SK-N-SH (cell line): Measurements from ENCODE around the gene TOMM40. TPM values are rescaled to one million over a fixed set of nuclear protein-coding genes. Genes with fewer than 3 reads are reported as not detected.

ENCODE experiments used
- CTCF ChIA-PET: fragments of 300-600, 350-600 bp; formaldehyde crosslinking; extraction: SDS; loops from one replicate; lab custom pipeline; 2021; lab: Yijun Ruan, JAX
- POLR2A ChIA-PET: fragments of 350-600 bp; sonication (Branson Sonifier 250); formaldehyde crosslinking; extraction: SDS; loops from one replicate; lab custom pipeline; 2020; ENCODE audit warnings: antibody characterized with exemption, inconsistent platforms; lab: Yijun Ruan, JAX
- DNase-seq: peaks from one replicate; pipeline ENCODE4 v3.0.0; 2012
- H2AFZ ChIP-seq: fragments of 200-600 bp; sonication (generic); 2 replicates; pipeline ENCODE4 v1.8.1; 2016; ENCODE audit warnings: antibody characterized with exemption, mild to moderate bottlenecking, low read depth
- H3F3A ChIP-seq: fragments of 200-600 bp; sonication (generic); replicated peaks from 2 replicates; pipeline ENCODE3; 2016; ENCODE audit warnings: antibody characterized with exemption, mild to moderate bottlenecking; ENCODE audit not compliant: insufficient read depth
- H3K27ac ChIP-seq, 2 experiments: fragments of 200-500 bp in 1 of 2; fragments of 200-600 bp in 1 of 2; sonication (Bioruptor generic) in 1 of 2; sonication (generic), shearing (Covaris generic) in 1 of 2; 2 replicates each; pipeline versions ENCODE4 v1.5.1 to v1.6.1; 2014 to 2016; ENCODE audit warnings: low read depth in 2 of 2, inconsistent platforms in 1 of 2, low read length in 1 of 2, mild to moderate bottlenecking in 1 of 2, mixed read lengths in 1 of 2
- H3K27me3 ChIP-seq: fragments of 200-600 bp; sonication (generic), shearing (Covaris generic); 2 replicates; pipeline ENCODE4 v1.6.1; 2016; ENCODE audit warnings: mixed run types; ENCODE audit not compliant: insufficient read depth
- H3K36me3 ChIP-seq, 2 experiments: fragments of 200-500 bp in 1 of 2; fragments of 200-600 bp in 1 of 2; sonication (Bioruptor generic) in 1 of 2; sonication (generic) in 1 of 2; replicated peaks in 1 of 2; 2 replicates each; pipeline versions ENCODE3 to v1.5.1; 2014 to 2016; ENCODE audit warnings: low read length in 1 of 2, mild to moderate bottlenecking in 1 of 2; ENCODE audit not compliant: insufficient read depth in 2 of 2, control insufficient read depth in 1 of 2
- H3K4me1 ChIP-seq, 2 experiments: fragments of 200-500 bp in 1 of 2; fragments of 200-600 bp in 1 of 2; sonication (Bioruptor generic) in 1 of 2; sonication (generic), shearing (Covaris generic) in 1 of 2; 2 replicates each; pipeline versions ENCODE4 v1.5.1 to v1.6.1; 2014 to 2016; ENCODE audit warnings: low read depth in 1 of 2, low read length in 1 of 2, mixed run types in 1 of 2; ENCODE audit not compliant: insufficient read depth in 2 of 2, control insufficient read depth in 1 of 2
- H3K4me2 ChIP-seq: fragments of 200-600 bp; sonication (generic), shearing (Covaris generic); 2 replicates; pipeline ENCODE4 v1.6.1; 2017; ENCODE audit warnings: mixed run types
- H3K4me3 ChIP-seq, 2 experiments: fragments of 200-500 bp in 1 of 2; fragments of 200-600 bp in 1 of 2; sonication (Bioruptor generic) in 1 of 2; sonication (generic), shearing (Covaris generic) in 1 of 2; 2 replicates each; pipeline versions ENCODE4 v1.5.1 to v1.8.1; 2014 to 2016; ENCODE audit warnings: low read depth in 2 of 2, inconsistent platforms in 1 of 2, low read length in 1 of 2, mild to moderate bottlenecking in 1 of 2, mixed read lengths in 1 of 2, moderate library complexity in 1 of 2
- H3K79me2 ChIP-seq: fragments of 200-600 bp; sonication (generic); 2 replicates; pipeline ENCODE4 v1.8.1; 2017; ENCODE audit warnings: mild to moderate bottlenecking; ENCODE audit not compliant: insufficient read depth
- H3K9ac ChIP-seq: fragments of 200-600 bp; sonication (generic); 2 replicates; pipeline ENCODE4 v1.6.1; 2017; ENCODE audit warnings: mixed run types
- H3K9me2 ChIP-seq: fragments of 200-600 bp; sonication (generic); 2 replicates; pipeline ENCODE4 v1.6.1; 2017; ENCODE audit warnings: mixed run types
- H3K9me3 ChIP-seq: fragments of 200-600 bp; sonication (generic); 2 replicates; pipeline ENCODE4 v1.6.1; 2017; ENCODE audit warnings: mixed run types, mild to moderate bottlenecking, moderate library complexity
- H4K20me1 ChIP-seq: fragments of 200-600 bp; sonication (generic); 2 replicates; pipeline ENCODE4 v1.6.1; 2017; ENCODE audit warnings: mild to moderate bottlenecking, mixed run types; ENCODE audit not compliant: insufficient read depth
- CHD2 ChIP-seq: fragments of 150-350 bp; IDR thresholded peaks from 2 replicates; pipeline ENCODE4 v1.6.1; 2018; ENCODE audit warnings: low read length; ENCODE audit not compliant: partially characterized antibody
- ELF1 ChIP-seq: IDR thresholded peaks from 2 replicates; pipeline ENCODE4 v1.4.0; 2012
- EP300 ChIP-seq, 2 experiments: IDR thresholded peaks; 2 replicates each; pipeline versions ENCODE4 v1.4.0 to v1.6.1; 2012; ENCODE audit warnings: borderline replicate concordance in 1 of 2, low read depth in 1 of 2, low read length in 1 of 2
- FOXJ3 ChIP-seq: sonication (generic); formaldehyde crosslinking; IDR thresholded peaks from 2 replicates; pipeline ENCODE4 v1.5.1; 2020; ENCODE audit warnings: mild to moderate bottlenecking, missing genetic modification reagents
- FOXM1 ChIP-seq: IDR thresholded peaks from 2 replicates; pipeline ENCODE4 v1.4.0; 2012; ENCODE audit warnings: low read depth, mild to moderate bottlenecking
- GABPA ChIP-seq: IDR thresholded peaks from 2 replicates; pipeline ENCODE4 v1.4.0; 2012; ENCODE audit warnings: low read depth, mild to moderate bottlenecking
- IRF3 ChIP-seq: fragments of 150-350 bp; IDR thresholded peaks from 2 replicates; pipeline ENCODE4 v1.6.1; 2016; ENCODE audit warnings: mild to moderate bottlenecking, low read depth, low read length
- MEF2A ChIP-seq: IDR thresholded peaks from 2 replicates; pipeline ENCODE4 v1.4.0; 2012; ENCODE audit warnings: low read depth, borderline replicate concordance
- MXI1 ChIP-seq: IDR thresholded peaks from 2 replicates; pipeline ENCODE4 v1.6.1; 2012; ENCODE audit warnings: mild to moderate bottlenecking, low read depth, low read length, improper control_type of control experiment
- NFIC ChIP-seq: IDR thresholded peaks from 2 replicates; pipeline ENCODE4 v1.4.0; 2012; ENCODE audit warnings: borderline replicate concordance
- NRF1 ChIP-seq: IDR thresholded peaks from 2 replicates; pipeline ENCODE4 v1.6.1; 2012; ENCODE audit warnings: low read depth, mild to moderate bottlenecking, low read length
- PBX3 ChIP-seq: IDR thresholded peaks from 2 replicates; pipeline ENCODE4; 2012
- RCOR1 ChIP-seq: fragments of 150-350 bp; IDR thresholded peaks from 2 replicates; pipeline ENCODE4 v1.6.1; 2017; ENCODE audit warnings: antibody characterized with exemption, low read length
- REST ChIP-seq: IDR thresholded peaks from 2 replicates; pipeline ENCODE4 v1.6.1; 2012; ENCODE audit warnings: mild to moderate bottlenecking, low read depth, low read length, moderate library complexity
- RFX5 ChIP-seq: IDR thresholded peaks from 2 replicates; pipeline ENCODE4 v1.6.1; 2012; ENCODE audit warnings: mild to moderate bottlenecking, improper control_type of control experiment, low read length
- SIN3A ChIP-seq: IDR thresholded peaks from 2 replicates; pipeline ENCODE4 v1.6.1; 2012; ENCODE audit warnings: low read depth, mild to moderate bottlenecking, low read length, moderate library complexity, borderline replicate concordance
- SMC3 ChIP-seq: IDR thresholded peaks from 2 replicates; pipeline ENCODE4 v1.6.1; 2012; ENCODE audit warnings: low read depth, low read length, improper control_type of control experiment
- TCF12 ChIP-seq: IDR thresholded peaks from 2 replicates; pipeline ENCODE4 v1.4.0; 2012
- YY1 ChIP-seq: IDR thresholded peaks from 2 replicates; pipeline ENCODE4 v1.4.0; 2012; ENCODE audit warnings: low read depth, mild to moderate bottlenecking
- WGBS: methylation state at CpG from one replicate; pipeline ENCODE4 v1.1.6; 2017; ENCODE audit warnings: low lambda C conversion rate; 5-methylcytosine and 5-hydroxymethylcytosine counted together
- polyA plus RNA-seq, 3 experiments: library from polyadenylated mRNA; depleted of rRNA; stranded (reverse); fragments of >200 nt; gene quantifications; 2 replicates each; pipeline ENCODE4 v1.2.3, GENCODE V29; 2012

TOMM40 gene
- polyA plus RNA-seq, 1 of the 3 experiments (the other 2 are of a cell fraction): 78.9 TPM

- TF ChIP-seq PBX3: no peak
- no peak for TF ChIP-seq MEF2A
- no peak for TF ChIP-seq MXI1
- no peak for TF ChIP-seq RCOR1
- no peak for TF ChIP-seq FOXM1
- TF ChIP-seq EP300 (IDR thresholded peaks at IDR 0.05; ENCODE audit: borderline replicate concordance in 1 of 2, low read depth in 1 of 2, low read length in 1 of 2): no peak
- H3K36me3 ChIP-seq: peaks cover 0 to 4% of the 10 kb centered on the region in 2 experiments
- peak; percentile 57 for DNase-seq
- no peaks in the 10 kb centered on the region for H3K9me3 ChIP-seq
- H3K9me2 ChIP-seq: no peaks in the 10 kb centered on the region
- ChIA-PET POLR2A (interaction anchor here (0.5 to 0.7 kb wide), 2 partner anchors 10 to 11 kb away, joined by 3 read pairs; no protein-coding TSS in a partner anchor), CTCF (interaction anchor here (0.8 to 5.2 kb wide), 3 partner anchors 9 to 55 kb away, joined by 3 to 131 read pairs (median 3); partner anchors contain the start of gene CLPTM1)
- H3K27ac ChIP-seq: no peak within 1 kb of the TSS
- 17% methylated on average over 20 of the region's 20 CpGs for WGBS
- H3K27me3 ChIP-seq: no peaks in the 10 kb centered on the region
- no peaks in the 10 kb centered on the region for H4K20me1 ChIP-seq
- H3F3A ChIP-seq: peaks cover 17% of the 10 kb centered on the region
- H3K4me2 ChIP-seq: peak within 1 kb of the TSS; percentile 37
- peaks cover 0 to 12% of the 10 kb centered on the region in 2 experiments; a peak in 1 of 4 replicates for H3K4me1 ChIP-seq
- 0 out of 2 replicates have a peak within 1 kb of the TSS, but pooled peaks have one; percentile 62 for H2AFZ ChIP-seq
- H3K4me3 ChIP-seq: peak within 1 kb of the TSS in 1 of 2 experiments; percentile 36; a peak in 2 of 4 replicates
- H3K79me2 ChIP-seq: no peaks in the 10 kb centered on the region
- H3K9ac ChIP-seq: no peak within 1 kb of the TSS
Measured at GRCh38 chr19:44905437-44906160, 14.5 kb downstream of the TOMM40 start, which contains the start of gene APOE. Gene APOE (plus strand): TSS chr19:44905796. CDS start chr19:44906625, 829 bp downstream.

- ChIA-PET POLR2A (no interaction called here), CTCF (interaction anchor here (6.2 kb wide), 1 partner anchor 44 kb away, joined by 57 read pairs; no protein-coding TSS in a partner anchor)
- Histone ChIP-seq H3K4me1 (peaks cover 4 to 14% of the 10 kb centered on the region in 2 experiments; a peak in 1 of 4 replicates), H3K9ac (no peak overlapping the region), H3K36me3 (no peaks in the 10 kb centered on the region), H3K27me3 (no peaks in the 10 kb centered on the region), H2AFZ (no peak overlapping the region), H3K9me2 (no peaks in the 10 kb centered on the region), H3K27ac (no peak overlapping the region), H4K20me1 (no peaks in the 10 kb centered on the region), H3K9me3 (no peaks in the 10 kb centered on the region), H3K79me2 (no peaks in the 10 kb centered on the region), H3F3A (peaks cover 21% of the 10 kb centered on the region), H3K4me3 (no peak overlapping the region), H3K4me2 (no peak overlapping the region)
- peak; percentile 8 for DNase-seq
- WGBS: 76% methylated on average over 4 of the region's 12 CpGs
- no peak for TF ChIP-seq MXI1
- TF ChIP-seq ELF1: no peak
- TF ChIP-seq SMC3: no peak
- no peak for TF ChIP-seq GABPA
- no peak for TF ChIP-seq CHD2
- TF ChIP-seq RFX5: no peak
- TF ChIP-seq IRF3: no peak
- TF ChIP-seq YY1: no peak
- no peak for TF ChIP-seq REST
- TF ChIP-seq NFIC: no peak
- TF ChIP-seq FOXJ3 (CRISPR knock-in tag): no peak
- TF ChIP-seq TCF12: no peak
- TF ChIP-seq NRF1: no peak
- no peak for TF ChIP-seq SIN3A
- no peak for TF ChIP-seq PBX3
Measured at GRCh38 chr19:44907613-44908012, 16.6 kb downstream of the TOMM40 start.
